Measurements from ENCODE around the gene ANLN. TPM values are rescaled to one million over a fixed set of nuclear protein-coding genes. Genes with fewer than 3 reads are reported as not detected.

ANLN gene
- total RNA-seq, 1 experiment from 2014 or later: 85.1 TPM

- no peak for DNase-seq (ENCODE audit: extremely low read depth, low read depth)
Observed at GRCh38 chr7:36407636-36408550, 18.2 kb downstream of the ANLN start.

- DNase-seq (ENCODE audit: extremely low read depth, low read depth): no peak
Observed at GRCh38 chr7:36408589-36408988, 18.9 kb downstream of the ANLN start.

- no peak for DNase-seq (ENCODE audit: extremely low read depth, low read depth)
Observed at GRCh38 chr7:36409180-36409579, 19.5 kb downstream of the ANLN start.

DNA sequence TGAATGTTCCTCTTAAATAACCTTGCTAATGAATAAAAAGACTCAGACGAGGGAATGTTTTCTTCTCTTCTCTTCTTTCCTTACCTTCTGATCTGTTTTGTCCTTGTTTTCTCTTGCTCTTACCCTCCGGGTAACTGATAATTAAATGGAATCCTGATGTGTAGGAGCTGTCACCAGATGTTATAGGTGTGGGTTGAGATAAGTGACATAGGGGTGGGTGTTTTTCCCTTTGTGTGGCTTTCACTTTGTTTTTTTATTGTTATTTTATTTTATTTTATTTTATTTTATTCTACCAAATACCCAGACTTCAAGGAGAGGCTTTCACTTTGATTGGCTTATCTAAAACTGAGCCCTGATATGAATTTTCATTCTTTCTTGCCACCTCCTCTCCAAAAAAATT is 25.5 kb downstream of the ANLN start:
- DNase-seq (ENCODE audit: extremely low read depth, low read depth): no peak

- no peak for DNase-seq (ENCODE audit: extremely low read depth, low read depth)
Observed at GRCh38 chr7:36416251-36416650, 26.6 kb downstream of the ANLN start.

DNA sequence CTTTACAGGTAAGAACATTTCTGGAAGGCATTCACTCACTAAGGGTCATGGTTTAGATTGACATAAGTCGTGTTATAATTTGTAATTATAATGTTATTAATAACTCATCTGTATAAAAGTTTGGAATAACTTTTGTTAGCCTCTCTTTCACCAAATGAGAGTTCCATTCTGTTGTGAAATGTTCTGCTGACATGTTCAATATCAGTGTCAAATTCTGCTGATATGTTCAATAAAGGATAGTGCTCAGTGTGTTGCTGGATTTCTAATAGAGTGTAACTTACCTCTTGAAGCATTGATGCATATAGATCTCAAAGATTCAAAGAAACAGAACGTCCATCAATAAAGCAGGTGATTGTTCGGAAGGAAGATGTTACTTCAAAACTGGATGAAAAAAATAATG is 30.6 kb downstream of the ANLN start:
- no peak for DNase-seq (ENCODE audit: extremely low read depth, low read depth)

GRCh38 chr7:36422072-36422471 is 32.4 kb downstream of the ANLN start:
- DNase-seq (ENCODE audit: extremely low read depth, low read depth): no peak

GRCh38 chr7:36423633-36424032 is 34.0 kb downstream of the ANLN start:
- no peak for DNase-seq (ENCODE audit: extremely low read depth, low read depth)

DNA sequence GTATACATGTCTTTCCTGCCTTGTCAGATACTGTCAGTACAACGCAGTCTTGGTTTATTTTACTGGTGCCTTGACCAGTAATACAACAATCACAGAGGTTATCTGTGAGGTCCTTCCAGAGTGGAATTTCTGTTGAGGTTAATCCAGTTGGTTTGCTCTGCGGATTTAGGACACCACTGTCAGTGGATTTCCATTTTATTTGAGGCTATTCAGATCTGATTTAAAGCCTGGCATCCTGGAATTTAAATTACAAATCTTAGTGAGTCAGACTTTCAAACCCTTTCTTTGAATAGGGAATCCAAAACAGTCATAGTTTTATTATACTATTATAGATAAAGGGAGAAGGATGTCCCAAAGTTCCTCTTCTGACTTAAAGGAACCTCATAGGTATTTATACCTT is 40.5 kb downstream of the ANLN start:
- no peak for DNase-seq (ENCODE audit: extremely low read depth, low read depth)

GRCh38 chr7:36430881-36431280 is 41.2 kb downstream of the ANLN start:
- no peak for DNase-seq (ENCODE audit: extremely low read depth, low read depth)

- DNase-seq (ENCODE audit: extremely low read depth, low read depth): no peak
Observed at GRCh38 chr7:36438211-36438610, 48.5 kb downstream of the ANLN start.

GRCh38 chr7:36439624-36440023 is 50.0 kb downstream of the ANLN start:
- no peak for DNase-seq (ENCODE audit: extremely low read depth, low read depth)

GRCh38 chr7:36440880-36441279 is 51.2 kb downstream of the ANLN start:
- DNase-seq (ENCODE audit: extremely low read depth, low read depth): peak; percentile 25

GRCh38 chr7:36441344-36442022 is 51.8 kb downstream of the ANLN start:
- no peak for DNase-seq (ENCODE audit: extremely low read depth, low read depth)

DNA sequence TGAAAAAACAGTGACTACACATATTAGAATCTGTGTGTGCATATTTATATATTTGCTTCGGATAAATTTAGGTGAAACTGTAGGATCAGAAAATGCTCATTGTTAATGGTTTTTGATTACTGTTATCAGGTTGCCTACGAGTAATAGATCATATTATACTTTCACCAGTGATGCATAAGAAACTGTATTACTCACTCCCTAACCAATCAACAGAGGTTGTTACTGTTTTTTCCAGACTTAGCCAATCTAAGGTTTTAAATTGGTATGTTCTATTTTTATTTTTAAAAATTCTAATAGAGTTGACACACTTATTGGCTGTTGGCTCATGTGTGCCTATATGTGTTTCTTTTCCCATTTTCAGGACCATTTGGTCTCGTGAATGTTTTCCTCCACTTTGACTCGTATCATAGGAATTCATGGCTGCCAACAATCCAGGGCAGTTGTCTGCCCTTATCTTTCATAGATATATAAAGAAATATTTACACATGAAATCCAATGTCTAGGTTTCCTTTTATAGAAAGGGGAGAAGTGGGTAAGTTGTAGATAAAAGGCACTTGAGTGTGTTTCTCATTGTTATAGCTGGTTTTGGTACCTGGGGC is 59.2 kb downstream of the ANLN start:
- DNase-seq (ENCODE audit: extremely low read depth, low read depth): no peak

GRCh38 chr7:36449685-36450084 is 60.0 kb downstream of the ANLN start:
- DNase-seq (ENCODE audit: extremely low read depth, low read depth): no peak

DNA sequence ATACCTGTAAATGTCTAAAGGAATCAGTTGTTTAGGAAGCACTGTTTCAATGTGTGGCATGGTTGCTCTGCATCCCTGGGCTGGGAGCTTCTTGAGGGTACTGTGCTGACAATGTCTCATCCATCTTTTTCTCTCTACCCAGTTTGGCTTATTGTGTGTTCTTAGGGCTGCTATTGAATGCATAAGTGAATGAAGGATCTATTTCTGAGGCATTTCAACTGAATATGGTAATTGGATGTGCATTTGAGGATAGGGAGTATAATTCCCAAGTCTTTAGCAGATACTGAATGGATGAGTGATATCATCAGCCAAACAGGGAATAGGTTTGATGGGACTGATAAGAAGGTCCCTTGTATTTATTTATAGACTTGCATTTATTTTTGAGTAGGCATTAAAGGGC is 64.1 kb downstream of the ANLN start:
- no peak for DNase-seq (ENCODE audit: extremely low read depth, low read depth)

- DNase-seq (ENCODE audit: extremely low read depth, low read depth): no peak
Observed at GRCh38 chr7:36455646-36456045, 66.0 kb downstream of the ANLN start.

- no peak for DNase-seq (ENCODE audit: extremely low read depth, low read depth)
Observed at GRCh38 chr7:36456138-36456537, 66.5 kb downstream of the ANLN start.

DNA sequence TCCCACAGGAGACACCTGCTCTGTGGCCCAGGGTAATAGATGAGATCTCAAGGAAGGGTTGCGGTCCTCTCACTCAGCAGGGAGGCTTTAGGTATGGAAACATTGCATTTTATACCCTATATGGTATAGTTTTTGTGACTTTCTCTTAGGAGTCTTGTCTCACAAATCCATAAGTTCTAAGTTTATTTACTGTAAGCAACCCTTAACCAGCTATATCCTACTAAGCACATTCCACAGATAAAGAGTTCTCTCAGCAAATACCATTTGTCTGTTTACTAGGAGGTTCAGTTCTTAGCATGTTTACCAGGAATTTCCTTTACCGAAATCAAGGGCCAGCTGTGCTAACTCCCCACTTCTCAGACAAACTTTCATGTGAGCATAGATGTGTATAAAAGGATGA is 66.9 kb downstream of the ANLN start:
- DNase-seq (ENCODE audit: extremely low read depth, low read depth): no peak

GRCh38 chr7:36459236-36459960 is 69.7 kb downstream of the ANLN start:
- no peak for DNase-seq (ENCODE audit: extremely low read depth, low read depth)
